Liver (tissue), 3 donors: ENCODE data around the gene CDC42.

Experiments used
- ATF3 ChIP-seq: IDR thresholded peaks from 2 replicates; pipeline ENCODE4 v1.6.1; 2016; ENCODE audit warnings: antibody characterized with exemption
- FOXA1 ChIP-seq: IDR thresholded peaks from 2 replicates; pipeline ENCODE4 v1.6.1; 2016; ENCODE audit warnings: antibody characterized with exemption
- GABPA ChIP-seq, 2 donors: IDR thresholded peaks in 1 of 2; conservative IDR thresholded peaks in 1 of 2; 2 replicates each; pipeline ENCODE4 v1.6.1; 2016; ENCODE audit warnings: antibody characterized with exemption in 2 of 2, mild to moderate bottlenecking in 1 of 2, moderate library complexity in 1 of 2
- HNF4G ChIP-seq: IDR thresholded peaks from 2 replicates; pipeline ENCODE4 v1.6.1; 2016; ENCODE audit warnings: antibody characterized with exemption
- JUND ChIP-seq, 2 donors: IDR thresholded peaks; 2 replicates each; pipeline ENCODE4 v1.6.1; 2016; ENCODE audit warnings: antibody characterized with exemption in 2 of 2
- NR2F2 ChIP-seq: IDR thresholded peaks from 2 replicates; pipeline ENCODE4 v1.6.1; 2016; ENCODE audit warnings: antibody characterized with exemption
- RAD21 ChIP-seq, 2 donors: IDR thresholded peaks; 2 replicates each; pipeline ENCODE4 v1.6.1; 2016; ENCODE audit warnings: antibody characterized with exemption in 2 of 2, mild to moderate bottlenecking in 2 of 2
- REST ChIP-seq: IDR thresholded peaks from 2 replicates; pipeline ENCODE4 v1.6.1; 2016; ENCODE audit warnings: antibody characterized with exemption, mild to moderate bottlenecking
- SP1 ChIP-seq: IDR thresholded peaks from 2 replicates; pipeline ENCODE4 v1.6.1; 2018; ENCODE audit warnings: antibody characterized with exemption, mild to moderate bottlenecking
- YY1 ChIP-seq: IDR thresholded peaks from 2 replicates; pipeline ENCODE4 v1.6.1; 2016; ENCODE audit warnings: antibody characterized with exemption, mild to moderate bottlenecking
- TF ChIP-seq, protein P1 (sequence below): fragments of 150-350 bp; IDR thresholded peaks from 2 replicates; pipeline ENCODE4 v1.5.1; 2017; ENCODE audit warnings: improper control_type of control experiment, low read depth, low read length; ENCODE audit not compliant: missing input control
- TF ChIP-seq, protein P2 (sequence below): IDR thresholded peaks from 2 replicates; pipeline ENCODE4 v1.6.1; 2016; ENCODE audit warnings: antibody characterized with exemption
- TF ChIP-seq, protein P3 (sequence below): IDR thresholded peaks from 2 replicates; pipeline ENCODE4 v1.6.1; 2016; ENCODE audit warnings: antibody characterized with exemption
- donor health status: healthy.
- donor health status: healthy.

DNA sequence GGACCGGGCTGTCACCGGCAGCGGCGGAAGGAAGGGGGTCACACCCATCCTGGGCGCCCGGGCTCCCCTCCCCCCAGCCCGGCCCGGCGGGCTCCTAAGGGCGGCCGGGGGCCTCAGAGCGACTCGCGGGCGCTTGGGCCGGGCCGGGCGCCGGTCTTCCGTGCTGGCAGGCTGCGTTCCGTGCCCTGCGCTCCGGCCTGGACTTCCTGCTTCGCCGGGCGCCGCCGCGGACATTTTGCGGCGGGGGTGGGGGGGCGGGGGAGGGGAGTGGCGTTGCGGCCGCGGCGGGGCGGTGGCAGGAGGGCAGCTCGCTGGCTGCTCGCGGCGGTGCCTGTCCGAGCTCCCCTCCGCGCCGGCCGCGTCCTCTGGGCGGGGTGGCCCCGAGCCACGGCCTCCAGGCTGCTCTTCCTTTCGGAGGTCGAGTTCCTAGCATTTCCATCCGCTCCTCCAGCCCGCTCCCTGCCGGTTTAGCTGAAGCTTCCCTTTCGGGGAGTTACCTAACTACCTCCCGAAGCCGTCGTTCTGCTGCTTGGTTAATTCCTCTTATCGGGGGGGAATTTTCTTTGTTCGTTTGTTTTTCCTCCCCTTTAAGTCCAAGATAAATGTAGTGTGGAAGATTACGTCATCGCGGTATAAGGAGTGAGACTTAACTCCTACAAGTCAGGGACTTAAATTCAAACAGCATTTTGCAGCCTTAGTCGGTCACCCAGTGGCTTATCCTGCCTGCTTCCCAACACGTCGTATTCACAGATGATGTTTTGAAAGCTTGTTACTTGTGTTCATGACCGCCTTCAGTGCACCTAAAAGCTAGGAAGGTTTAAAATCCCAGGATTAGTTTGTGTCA is 730 bp downstream of the CDC42 start:
- TF ChIP-seq, protein P1, sequence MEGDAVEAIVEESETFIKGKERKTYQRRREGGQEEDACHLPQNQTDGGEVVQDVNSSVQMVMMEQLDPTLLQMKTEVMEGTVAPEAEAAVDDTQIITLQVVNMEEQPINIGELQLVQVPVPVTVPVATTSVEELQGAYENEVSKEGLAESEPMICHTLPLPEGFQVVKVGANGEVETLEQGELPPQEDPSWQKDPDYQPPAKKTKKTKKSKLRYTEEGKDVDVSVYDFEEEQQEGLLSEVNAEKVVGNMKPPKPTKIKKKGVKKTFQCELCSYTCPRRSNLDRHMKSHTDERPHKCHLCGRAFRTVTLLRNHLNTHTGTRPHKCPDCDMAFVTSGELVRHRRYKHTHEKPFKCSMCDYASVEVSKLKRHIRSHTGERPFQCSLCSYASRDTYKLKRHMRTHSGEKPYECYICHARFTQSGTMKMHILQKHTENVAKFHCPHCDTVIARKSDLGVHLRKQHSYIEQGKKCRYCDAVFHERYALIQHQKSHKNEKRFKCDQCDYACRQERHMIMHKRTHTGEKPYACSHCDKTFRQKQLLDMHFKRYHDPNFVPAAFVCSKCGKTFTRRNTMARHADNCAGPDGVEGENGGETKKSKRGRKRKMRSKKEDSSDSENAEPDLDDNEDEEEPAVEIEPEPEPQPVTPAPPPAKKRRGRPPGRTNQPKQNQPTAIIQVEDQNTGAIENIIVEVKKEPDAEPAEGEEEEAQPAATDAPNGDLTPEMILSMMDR = no peak
- no peak for TF ChIP-seq HNF4G
- TF ChIP-seq, protein P2, sequence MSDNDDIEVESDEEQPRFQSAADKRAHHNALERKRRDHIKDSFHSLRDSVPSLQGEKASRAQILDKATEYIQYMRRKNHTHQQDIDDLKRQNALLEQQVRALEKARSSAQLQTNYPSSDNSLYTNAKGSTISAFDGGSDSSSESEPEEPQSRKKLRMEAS = no peak
- TF ChIP-seq REST = no peak
- TF ChIP-seq YY1 = no peak
- TF ChIP-seq RAD21 (IDR thresholded peaks at IDR 0.05) = no peak
- TF ChIP-seq, protein P3, sequence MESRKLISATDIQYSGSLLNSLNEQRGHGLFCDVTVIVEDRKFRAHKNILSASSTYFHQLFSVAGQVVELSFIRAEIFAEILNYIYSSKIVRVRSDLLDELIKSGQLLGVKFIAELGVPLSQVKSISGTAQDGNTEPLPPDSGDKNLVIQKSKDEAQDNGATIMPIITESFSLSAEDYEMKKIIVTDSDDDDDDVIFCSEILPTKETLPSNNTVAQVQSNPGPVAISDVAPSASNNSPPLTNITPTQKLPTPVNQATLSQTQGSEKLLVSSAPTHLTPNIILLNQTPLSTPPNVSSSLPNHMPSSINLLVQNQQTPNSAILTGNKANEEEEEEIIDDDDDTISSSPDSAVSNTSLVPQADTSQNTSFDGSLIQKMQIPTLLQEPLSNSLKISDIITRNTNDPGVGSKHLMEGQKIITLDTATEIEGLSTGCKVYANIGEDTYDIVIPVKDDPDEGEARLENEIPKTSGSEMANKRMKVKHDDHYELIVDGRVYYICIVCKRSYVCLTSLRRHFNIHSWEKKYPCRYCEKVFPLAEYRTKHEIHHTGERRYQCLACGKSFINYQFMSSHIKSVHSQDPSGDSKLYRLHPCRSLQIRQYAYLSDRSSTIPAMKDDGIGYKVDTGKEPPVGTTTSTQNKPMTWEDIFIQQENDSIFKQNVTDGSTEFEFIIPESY = no peak
- no peak for TF ChIP-seq ATF3
- TF ChIP-seq GABPA (IDR thresholded peaks at IDR 0.05 in 1 of 2, conservative IDR thresholded peaks at IDR 0.05 in 1 of 2) = no peak
- no peak for TF ChIP-seq FOXA1
- no peak for TF ChIP-seq SP1
- no peak for TF ChIP-seq JUND (IDR thresholded peaks at IDR 0.05)
- TF ChIP-seq NR2F2 = no peak
